Small intestine (tissue), 7 donors: ENCODE results near the gene PHF12. TPM values are rescaled to one million over a fixed set of nuclear protein-coding genes. Genes with fewer than 3 reads are reported as not detected.

Experiments used
- DNase-seq, 2 donors: peaks; one replicate each; pipeline versions ENCODE4 v3.0.0 to v3.0.0-alpha.2; 2013
- FAIRE-seq: peaks from 2 replicates; lab custom pipeline; 2012; peaks lifted over from hg19 to GRCh38; lab: Jason Lieb, UNC
- H3K27ac ChIP-seq, 3 donors: one replicate each; pipeline ENCODE4 v1.5.1; 2013; ENCODE audit warnings: low read length in 2 of 3, mild to moderate bottlenecking in 2 of 3, control low read depth in 1 of 3, inconsistent platforms in 1 of 3, low read depth in 1 of 3, moderate library complexity in 1 of 3
- H3K27me3 ChIP-seq, 3 donors: one replicate each; pipeline ENCODE4 v1.6.1; 2013; ENCODE audit warnings: low read length in 3 of 3, inconsistent platforms in 1 of 3; ENCODE audit not compliant: control insufficient read depth in 3 of 3, insufficient read depth in 3 of 3
- H3K36me3 ChIP-seq, 3 donors: one replicate each; pipeline ENCODE4 v1.6.1; 2013; ENCODE audit warnings: low read length in 3 of 3, inconsistent platforms in 1 of 3, low read depth in 1 of 3, mild to moderate bottlenecking in 1 of 3, moderate library complexity in 1 of 3; ENCODE audit not compliant: control insufficient read depth in 3 of 3, insufficient read depth in 2 of 3
- H3K4me1 ChIP-seq, 3 donors: one replicate each; pipeline ENCODE4 v1.6.1; 2013; ENCODE audit warnings: low read length in 2 of 3, inconsistent platforms in 1 of 3, low read depth in 1 of 3, mild to moderate bottlenecking in 1 of 3, moderate library complexity in 1 of 3; ENCODE audit not compliant: control insufficient read depth in 3 of 3, insufficient read depth in 2 of 3
- H3K4me3 ChIP-seq, 3 donors: one replicate each; pipeline ENCODE4 v1.5.1; 2013; ENCODE audit warnings: low read length in 3 of 3, control low read depth in 1 of 3, inconsistent platforms in 1 of 3, low read depth in 1 of 3, mild to moderate bottlenecking in 1 of 3, moderate library complexity in 1 of 3
- H3K9me3 ChIP-seq, 2 donors: one replicate each; pipeline ENCODE4 v1.6.1; 2013; ENCODE audit warnings: low read depth in 1 of 2, low read length in 1 of 2; ENCODE audit not compliant: control insufficient read depth in 2 of 2, insufficient read depth in 1 of 2
- WGBS, 3 donors: extraction: QIAGEN DNeasy Blood & Tissue Kit; methylation state at CpG; one replicate each; pipeline ENCODE4 v1.1.7; 2013; 5-methylcytosine and 5-hydroxymethylcytosine counted together
- polyA plus RNA-seq, 4 donors: library from polyadenylated mRNA; stranded (reverse) in 3 of 4; unstranded in 1 of 4; fragments of 200-250 nt in 3 of 4; fragments of 120-200 nt in 1 of 4; gene quantifications; one replicate each; pipeline versions ENCODE4 v1.2.1 to v1.2.3, GENCODE V29; 2013
- donor health status: healthy with polysubstance abuse.
- donor health status: control.
- donor health status: control.
- donor health status: Bipolar disorder and iron deficiency.
- donor health status: healthy.

Gene PHF12
- polyA plus RNA-seq, 4 donors = 6.5 to 26.1 (median 15.1) TPM

DNA sequence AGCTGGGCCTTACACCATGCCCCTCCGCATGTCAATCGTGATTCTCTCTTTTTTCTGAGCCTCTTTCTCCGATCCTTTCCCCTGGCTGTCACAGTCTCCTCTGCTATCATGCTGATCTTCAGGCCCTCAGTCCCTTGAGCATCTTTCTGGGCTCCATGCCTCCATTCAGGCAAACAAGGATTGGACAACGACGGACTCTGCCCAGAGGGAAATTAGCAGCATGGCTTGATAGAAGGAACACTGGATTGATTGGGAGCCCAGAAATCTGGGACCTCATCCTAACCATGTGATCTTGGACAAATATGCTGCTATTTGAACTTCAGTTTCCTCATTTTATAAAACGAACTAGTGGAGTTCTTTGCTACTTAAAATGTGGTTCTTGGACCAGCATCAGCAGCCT lies 19.6 kb upstream of the PHF12 start:
- Histone ChIP-seq H3K4me1 (peaks cover 0 to 17% (median 5%) of the 10 kb centered on the region in 3 donors), H3K36me3 (no peaks in the 10 kb centered on the region), H3K4me3 (no peak overlapping the region), H3K27me3 (peaks cover 0 to 14% (median 0%) of the 10 kb centered on the region in 3 donors), H3K9me3 (no peaks in the 10 kb centered on the region), H3K27ac (no peak overlapping the region)
- no peak for DNase-seq
- 50 to 62% (median 52%) methylated on average over 6 of the region's 6 CpGs for WGBS, 3 donors
- no peak for FAIRE-seq

DNA sequence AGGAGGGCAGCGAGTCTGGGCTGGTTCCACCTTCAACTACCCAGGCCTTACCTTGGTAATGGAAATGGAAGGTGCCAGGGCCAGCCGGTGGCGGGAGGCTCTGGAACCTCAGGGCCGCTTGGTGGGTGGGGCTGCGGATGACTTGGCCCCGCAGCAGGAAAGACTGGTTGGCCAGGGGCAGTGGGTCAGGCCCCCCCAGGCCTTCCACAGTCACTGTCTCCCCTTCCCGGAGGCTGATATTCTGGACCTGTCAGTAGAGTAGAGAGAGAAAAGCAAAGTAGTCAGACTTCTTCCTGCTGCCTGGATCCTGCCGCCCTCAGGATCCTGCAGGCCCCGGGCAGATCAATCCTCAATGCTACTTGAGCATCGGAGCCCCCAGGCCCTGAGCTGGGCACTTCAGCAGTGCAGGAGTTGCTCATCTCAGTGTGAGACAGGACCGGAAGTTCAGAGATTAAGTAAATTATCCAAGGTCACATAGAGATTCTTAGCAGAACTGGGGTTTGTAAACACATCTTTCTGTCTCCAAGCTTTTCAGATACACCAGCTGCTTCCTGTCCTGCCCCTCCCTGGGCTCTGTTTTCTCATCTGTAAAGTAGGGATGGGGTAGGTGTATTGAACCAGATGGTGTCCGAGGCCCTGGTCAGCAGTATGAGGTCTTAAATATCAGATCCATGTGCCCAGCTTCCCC lies 18.5 kb upstream of the PHF12 start:
- no peak for DNase-seq
- Histone ChIP-seq H3K27ac (no peak overlapping the region), H3K36me3 (no peaks in the 10 kb centered on the region), H3K4me1 (peaks cover 0 to 17% (median 1%) of the 10 kb centered on the region in 3 donors), H3K4me3 (no peak overlapping the region), H3K27me3 (peaks cover 0 to 14% (median 0%) of the 10 kb centered on the region in 3 donors), H3K9me3 (no peaks in the 10 kb centered on the region)
- WGBS, 3 donors = 65 to 80% (median 66%) methylated on average over 12 of the region's 12 CpGs
- no peak for FAIRE-seq

- Histone ChIP-seq H3K27ac (no peak overlapping the region), H3K9me3 (no peaks in the 10 kb centered on the region), H3K36me3 (no peaks in the 10 kb centered on the region), H3K27me3 (peaks cover 0 to 14% (median 0%) of the 10 kb centered on the region in 3 donors), H3K4me1 (peaks cover 0 to 13% (median 0%) of the 10 kb centered on the region in 3 donors), H3K4me3 (no peak overlapping the region)
- DNase-seq = no peak
- FAIRE-seq = no peak
- 70 to 88% (median 83%) methylated on average over 2 of the region's 2 CpGs for WGBS, 3 donors
These were observed 17.6 kb upstream of the PHF12 start for GRCh38 chr17:28968914-28969295.

DNA sequence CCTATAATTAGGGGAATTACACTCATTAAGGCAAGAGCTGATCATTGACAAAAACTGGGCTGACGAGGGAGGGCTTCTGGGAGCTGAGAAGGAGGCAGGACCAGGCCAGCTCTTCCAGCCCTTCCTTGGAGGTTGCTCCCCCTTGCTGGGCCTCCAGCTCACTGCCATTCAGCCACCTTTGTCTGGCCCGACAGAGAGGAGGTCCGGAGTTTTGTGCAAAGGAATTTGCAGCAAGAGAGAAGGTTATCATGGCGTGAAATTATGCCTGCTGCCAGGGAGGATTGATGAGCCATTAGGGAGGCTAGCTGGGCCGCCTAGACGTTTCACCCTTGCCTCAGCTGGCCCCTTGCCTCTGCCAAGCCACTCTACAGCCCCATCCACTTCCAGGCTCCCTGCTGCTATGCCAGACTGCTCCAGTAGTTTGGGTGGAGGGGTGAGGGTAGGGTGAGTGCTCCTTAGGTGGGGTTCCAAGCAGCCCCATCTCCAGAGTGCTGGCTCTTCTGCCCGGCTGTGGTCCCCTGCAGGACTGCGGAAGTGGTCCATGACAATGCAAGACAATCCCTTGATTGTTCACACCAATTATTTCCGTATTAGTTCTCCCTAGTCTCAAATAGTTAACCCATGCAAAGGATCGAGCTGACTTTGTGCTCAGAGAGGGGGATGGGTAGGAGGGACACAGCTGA lies 17.1 kb upstream of the PHF12 start:
- peaks cover 0 to 16% (median 0%) of the 10 kb centered on the region in 3 donors for H3K27me3 ChIP-seq
- no peaks in the 10 kb centered on the region for H3K36me3 ChIP-seq
- DNase-seq = peak in 1 of 2 donors; percentile 28
- no peak for FAIRE-seq
- no peaks in the 10 kb centered on the region for H3K9me3 ChIP-seq
- no peak overlapping the region for H3K27ac ChIP-seq
- peaks cover 0 to 10% (median 0%) of the 10 kb centered on the region in 3 donors for H3K4me1 ChIP-seq
- 46 to 56% (median 52%) methylated on average over 10 of the region's 10 CpGs for WGBS, 3 donors
- no peak overlapping the region for H3K4me3 ChIP-seq

GRCh38 chr17:28967221-28968135 lies 16.2 kb upstream of the PHF12 start:
- DNase-seq (no peak), FAIRE-seq (no peak)
- Histone ChIP-seq H3K27ac (no peak overlapping the region), H3K9me3 (no peaks in the 10 kb centered on the region), H3K4me3 (no peak overlapping the region), H3K4me1 (peaks cover 0 to 10% (median 0%) of the 10 kb centered on the region in 3 donors), H3K27me3 (peaks cover 0 to 21% (median 0%) of the 10 kb centered on the region in 3 donors), H3K36me3 (no peaks in the 10 kb centered on the region)
- WGBS, 3 donors = 54 to 63% (median 57%) methylated on average over 7 of the region's 7 CpGs

DNA sequence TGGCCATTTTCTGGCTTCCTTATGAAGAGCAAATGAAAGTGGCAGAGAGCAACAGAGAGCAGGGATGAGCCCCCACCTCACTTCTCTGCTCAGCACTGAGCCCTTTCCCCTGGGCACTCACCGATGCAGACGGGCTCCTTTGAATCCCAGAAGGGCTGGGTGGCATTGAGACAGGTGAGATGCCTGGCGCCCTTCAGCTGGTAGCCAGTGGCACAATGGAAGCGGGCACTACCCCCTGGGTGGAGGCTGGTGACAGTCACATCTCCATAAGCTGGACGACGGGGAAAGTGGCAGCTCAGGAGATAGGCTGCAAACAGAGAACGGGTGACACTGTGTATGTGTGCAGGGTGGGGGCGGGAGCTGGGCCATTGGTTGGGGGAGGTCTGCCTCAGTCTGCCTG lies 12.5 kb upstream of the PHF12 start:
- 56 to 65% (median 57%) methylated on average over 8 of the region's 8 CpGs for WGBS, 3 donors
- no peak for FAIRE-seq

DNA sequence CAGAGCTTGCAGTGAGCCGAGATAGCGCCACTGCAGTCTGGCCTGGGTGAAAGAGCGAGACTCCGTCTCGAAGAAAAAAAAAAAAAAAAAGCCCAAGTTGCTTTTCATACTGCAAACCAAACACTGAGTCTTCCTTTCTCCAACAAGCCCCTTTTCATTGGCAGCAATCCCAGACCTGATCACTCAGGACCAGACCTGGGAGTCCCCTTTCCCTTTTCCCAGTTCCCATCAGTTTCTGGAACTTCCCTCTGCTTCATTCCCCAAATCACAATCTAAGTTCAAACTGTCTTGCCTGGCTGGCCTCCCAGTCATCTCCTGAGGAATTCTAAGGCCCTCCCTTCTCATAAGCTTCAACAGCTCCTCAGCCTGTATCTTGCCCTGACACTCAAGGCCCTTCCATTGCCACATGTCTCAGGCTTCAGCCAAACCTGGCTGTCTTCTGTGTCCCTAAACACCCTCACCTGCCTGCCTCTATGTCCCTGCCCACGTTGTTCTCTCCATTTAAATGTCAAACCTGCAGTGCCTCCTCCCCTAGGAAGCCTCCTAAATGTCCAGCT lies 11.8 kb upstream of the PHF12 start:
- Histone ChIP-seq H3K27ac (no peak overlapping the region), H3K9me3 (no peaks in the 10 kb centered on the region), H3K36me3 (peaks cover 0 to 4% (median 0%) of the 10 kb centered on the region in 3 donors), H3K27me3 (peaks cover 0 to 6% (median 0%) of the 10 kb centered on the region in 3 donors), H3K4me1 (peaks cover 0 to 4% (median 0%) of the 10 kb centered on the region in 3 donors), H3K4me3 (no peak overlapping the region)
- FAIRE-seq (no peak), DNase-seq (no peak)
- 32 to 58% (median 35%) methylated on average over 3 to 6 of the region's 6 CpGs for WGBS, 3 donors

More for the DNA sequence above, 12.5 kb upstream of the PHF12 start:
- Histone ChIP-seq H3K27me3 (peaks cover 0 to 6% (median 0%) of the 10 kb centered on the region in 3 donors), H3K9me3 (no peaks in the 10 kb centered on the region), H3K27ac (no peak overlapping the region), H3K4me1 (peaks cover 0 to 10% (median 0%) of the 10 kb centered on the region in 3 donors), H3K36me3 (peaks cover 0 to 4% (median 0%) of the 10 kb centered on the region in 3 donors), H3K4me3 (no peak overlapping the region)
- no peak for DNase-seq
